ENCODE data around the gene TMEM204.

DNA sequence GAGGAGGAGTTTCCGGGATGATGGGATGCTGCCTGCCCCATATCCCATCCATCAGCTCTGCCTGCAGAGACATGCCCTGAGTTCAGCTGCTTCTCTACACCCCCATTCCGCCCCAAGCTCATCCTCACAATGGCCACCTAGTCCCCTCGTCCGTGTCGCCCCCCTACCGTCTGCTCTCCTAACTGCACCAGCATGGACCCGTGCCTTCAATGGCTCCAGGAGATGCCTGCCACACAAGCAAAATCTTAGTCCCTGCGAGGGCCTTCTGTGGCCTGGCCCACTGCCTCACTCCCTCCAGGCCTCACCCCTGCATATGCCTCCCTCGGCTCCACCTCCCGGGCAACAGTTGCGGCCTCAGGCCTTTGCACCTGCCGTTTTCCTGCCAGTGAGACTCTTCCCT is 42.1 kb upstream of the TMEM204 start:
- TF ChIP-seq, protein P1, sequence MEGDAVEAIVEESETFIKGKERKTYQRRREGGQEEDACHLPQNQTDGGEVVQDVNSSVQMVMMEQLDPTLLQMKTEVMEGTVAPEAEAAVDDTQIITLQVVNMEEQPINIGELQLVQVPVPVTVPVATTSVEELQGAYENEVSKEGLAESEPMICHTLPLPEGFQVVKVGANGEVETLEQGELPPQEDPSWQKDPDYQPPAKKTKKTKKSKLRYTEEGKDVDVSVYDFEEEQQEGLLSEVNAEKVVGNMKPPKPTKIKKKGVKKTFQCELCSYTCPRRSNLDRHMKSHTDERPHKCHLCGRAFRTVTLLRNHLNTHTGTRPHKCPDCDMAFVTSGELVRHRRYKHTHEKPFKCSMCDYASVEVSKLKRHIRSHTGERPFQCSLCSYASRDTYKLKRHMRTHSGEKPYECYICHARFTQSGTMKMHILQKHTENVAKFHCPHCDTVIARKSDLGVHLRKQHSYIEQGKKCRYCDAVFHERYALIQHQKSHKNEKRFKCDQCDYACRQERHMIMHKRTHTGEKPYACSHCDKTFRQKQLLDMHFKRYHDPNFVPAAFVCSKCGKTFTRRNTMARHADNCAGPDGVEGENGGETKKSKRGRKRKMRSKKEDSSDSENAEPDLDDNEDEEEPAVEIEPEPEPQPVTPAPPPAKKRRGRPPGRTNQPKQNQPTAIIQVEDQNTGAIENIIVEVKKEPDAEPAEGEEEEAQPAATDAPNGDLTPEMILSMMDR (IDR thresholded peaks at IDR 0.05) = no peak
- TF ChIP-seq MAX (IDR thresholded peaks at IDR 0.05) (no peak), RAD21 (conservative IDR thresholded peaks at IDR 0.05 in 1 of 2, IDR thresholded peaks at IDR 0.05 in 1 of 2) (no peak)
